GM20000 (cell line): ENCODE measurements around the gene DIP2C.
"Not testable (repeated sequence)": the region's sequence is repeated elsewhere in the genome, so short reads cannot be mapped to it uniquely, and the experiment has no call there.

Experiments used
- DNase-seq: peaks from one replicate; pipeline ENCODE4 v3.0.0; 2012; ENCODE audit warnings: low spot score
- TF ChIP-seq, protein P1 (sequence below): IDR thresholded peaks from 2 replicates; pipeline ENCODE4 v1.5.1; 2012; ENCODE audit warnings: mild to moderate bottlenecking, control low read depth; ENCODE audit errors: extremely low read depth, missing control alignments

The DIP2C gene

GRCh38 chr10:614139-614711, 75.2 kb downstream of the DIP2C start:
- TF ChIP-seq, protein P1, sequence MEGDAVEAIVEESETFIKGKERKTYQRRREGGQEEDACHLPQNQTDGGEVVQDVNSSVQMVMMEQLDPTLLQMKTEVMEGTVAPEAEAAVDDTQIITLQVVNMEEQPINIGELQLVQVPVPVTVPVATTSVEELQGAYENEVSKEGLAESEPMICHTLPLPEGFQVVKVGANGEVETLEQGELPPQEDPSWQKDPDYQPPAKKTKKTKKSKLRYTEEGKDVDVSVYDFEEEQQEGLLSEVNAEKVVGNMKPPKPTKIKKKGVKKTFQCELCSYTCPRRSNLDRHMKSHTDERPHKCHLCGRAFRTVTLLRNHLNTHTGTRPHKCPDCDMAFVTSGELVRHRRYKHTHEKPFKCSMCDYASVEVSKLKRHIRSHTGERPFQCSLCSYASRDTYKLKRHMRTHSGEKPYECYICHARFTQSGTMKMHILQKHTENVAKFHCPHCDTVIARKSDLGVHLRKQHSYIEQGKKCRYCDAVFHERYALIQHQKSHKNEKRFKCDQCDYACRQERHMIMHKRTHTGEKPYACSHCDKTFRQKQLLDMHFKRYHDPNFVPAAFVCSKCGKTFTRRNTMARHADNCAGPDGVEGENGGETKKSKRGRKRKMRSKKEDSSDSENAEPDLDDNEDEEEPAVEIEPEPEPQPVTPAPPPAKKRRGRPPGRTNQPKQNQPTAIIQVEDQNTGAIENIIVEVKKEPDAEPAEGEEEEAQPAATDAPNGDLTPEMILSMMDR: no peak
- DNase-seq: no peak

GRCh38 chr10:613271-614138, 76.0 kb downstream of the DIP2C start:
- TF ChIP-seq, protein P1: no peak
- DNase-seq: no peak

DNA sequence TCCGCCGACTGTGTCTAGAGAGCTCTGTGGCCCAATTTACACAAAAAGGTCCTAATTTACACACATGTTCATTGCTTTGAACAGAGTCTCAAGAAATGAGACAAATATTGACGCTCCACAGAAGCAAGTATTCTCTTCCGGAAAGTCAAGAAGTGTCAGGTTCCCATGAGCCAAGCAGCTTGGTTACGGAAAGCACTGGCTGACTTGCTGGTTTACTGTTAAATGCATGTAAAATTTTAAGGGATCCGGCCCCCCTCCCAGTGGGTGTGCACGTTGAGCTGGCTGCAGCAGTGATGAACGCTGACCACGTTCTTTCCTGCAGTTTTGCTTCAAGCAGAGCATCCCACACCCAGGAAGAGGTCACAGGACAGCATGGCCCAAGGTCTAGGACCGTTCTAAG, 76.8 kb downstream of the DIP2C start:
- DNase-seq: no peak
- TF ChIP-seq, protein P1: no peak

DNA sequence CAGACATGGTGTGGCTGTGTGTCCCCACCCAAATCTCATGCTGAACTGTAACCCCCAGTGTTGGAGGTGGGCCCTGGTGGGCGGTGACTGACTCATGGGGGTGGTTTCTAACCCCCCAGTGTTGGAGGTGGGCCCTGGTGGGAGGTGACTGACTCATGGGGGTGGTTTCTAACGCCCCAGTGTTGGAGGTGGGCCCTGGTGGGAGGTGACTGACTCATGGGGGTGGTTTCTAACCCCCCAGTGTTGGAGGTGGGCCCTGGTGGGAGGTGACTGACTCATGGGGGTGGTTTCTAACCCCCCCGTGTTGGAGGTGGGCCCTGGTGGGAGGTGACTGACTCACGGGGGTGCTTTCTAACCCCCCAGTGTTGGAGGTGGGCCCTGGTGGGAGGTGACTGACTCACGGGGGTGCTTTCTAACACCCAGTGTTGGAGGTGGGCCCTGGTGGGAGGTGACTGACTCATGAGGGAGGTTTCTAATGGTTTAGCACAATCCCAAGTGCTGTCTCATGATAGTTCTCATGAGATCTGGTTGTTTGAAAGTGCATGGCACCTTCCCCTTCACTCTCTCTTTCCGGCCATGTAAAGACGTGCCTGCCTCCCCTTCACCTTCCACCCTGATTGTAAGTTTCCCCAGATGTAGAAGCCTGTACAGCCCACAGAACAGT, 78.7 kb downstream of the DIP2C start:
- not testable (repeated sequence) for DNase-seq

DNA sequence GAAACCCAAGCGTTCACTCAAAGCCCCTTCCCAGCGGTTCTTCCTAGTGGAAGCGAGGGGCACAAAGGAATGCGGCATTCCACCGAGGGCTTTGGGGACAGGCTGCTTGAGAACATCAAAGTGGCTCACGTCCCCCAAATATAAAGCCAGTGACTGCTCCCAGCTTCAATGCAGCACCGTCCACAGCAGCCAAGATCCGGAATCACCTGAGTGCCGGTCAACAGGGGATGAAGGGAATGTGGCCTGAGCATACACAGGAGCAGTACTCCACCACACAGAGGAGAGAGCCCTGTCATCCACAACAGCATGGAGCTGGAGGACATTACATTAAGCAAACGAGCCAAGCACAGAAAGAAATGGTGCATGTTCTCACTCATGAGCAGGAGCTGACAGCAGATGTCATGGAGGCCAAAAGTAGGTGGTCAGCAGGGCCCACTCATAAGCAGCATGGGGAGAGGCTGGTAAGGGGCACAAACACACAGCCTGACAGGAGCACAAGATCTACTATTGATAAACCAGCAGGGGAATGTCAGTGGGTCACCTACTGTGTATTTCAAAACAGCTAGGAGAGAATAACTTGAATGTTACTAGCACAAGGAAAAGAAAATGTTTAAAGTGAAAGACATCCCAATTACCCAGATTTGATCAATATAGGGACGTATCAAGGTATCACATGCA, 79.5 kb downstream of the DIP2C start:
- TF ChIP-seq, protein P1: no peak
- no peak for DNase-seq

- TF ChIP-seq, protein P1: no peak
- DNase-seq: no peak
These were observed 80.2 kb downstream of the DIP2C start for GRCh38 chr10:609262-609658.

DNA sequence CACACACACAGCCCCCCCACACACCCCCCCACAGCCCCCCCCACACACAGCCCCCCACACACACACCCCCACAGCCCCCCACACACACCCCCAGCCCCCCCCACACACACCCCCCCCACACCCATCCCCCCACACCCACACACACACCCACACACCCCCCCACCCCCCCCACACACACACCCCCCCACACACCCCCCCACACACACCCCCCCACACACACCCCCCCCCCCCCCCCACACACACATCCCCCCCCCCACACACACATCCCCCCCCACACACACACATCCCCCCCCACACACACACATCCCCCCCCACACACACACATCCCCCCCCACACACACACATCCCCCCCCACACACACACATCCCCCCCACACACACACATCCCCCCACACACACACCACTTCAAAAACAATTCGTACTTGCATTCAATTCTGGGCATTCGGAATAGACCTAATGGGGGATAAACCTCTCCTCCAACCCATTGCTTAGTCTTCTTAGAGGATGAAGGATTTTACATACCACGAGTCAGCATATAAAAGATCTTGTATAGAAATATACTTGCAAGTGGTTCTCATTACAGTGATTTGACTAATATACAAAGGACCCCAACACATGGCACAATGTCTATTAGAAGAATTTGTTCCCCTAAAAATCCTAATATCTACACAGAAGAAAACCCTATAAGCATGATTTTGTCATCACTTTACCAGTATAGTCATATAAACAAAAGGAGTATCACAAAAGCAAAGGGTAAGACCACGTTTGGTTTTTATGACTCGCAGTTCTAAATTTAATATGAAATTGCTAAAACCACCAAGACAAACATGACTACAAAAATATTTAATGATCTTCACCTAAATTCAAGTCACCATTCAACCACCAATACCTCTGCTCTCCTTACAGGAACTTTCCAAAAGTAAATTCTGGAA, 80.9 kb downstream of the DIP2C start:
- TF ChIP-seq, protein P1: no peak
- DNase-seq: no peak
